GM18868 (cell line): Measurements from ENCODE around the gene NRP2.

Experiments
- ATAC-seq: cut with Tn5 transposase; IDR thresholded peaks from one replicate; pipeline ENCODE4 v1.9.1; 2021; ENCODE audit warnings: mild to moderate bottlenecking, moderate library complexity; ENCODE audit not compliant: unreplicated experiment

The NRP2 gene

GRCh38 chr2:205751569-205752031 lies 69.3 kb downstream of the NRP2 start:
- ATAC-seq: no peak

- ATAC-seq: no peak
These were observed 70.1 kb downstream of the NRP2 start for GRCh38 chr2:205752296-205752820.

- ATAC-seq: no peak
These were observed 70.6 kb downstream of the NRP2 start for GRCh38 chr2:205752924-205753323.

- ATAC-seq: no peak
These were observed 72.1 kb downstream of the NRP2 start for GRCh38 chr2:205754285-205754923.

GRCh38 chr2:205754924-205755321 lies 72.6 kb downstream of the NRP2 start:
- ATAC-seq: no peak

- no peak for ATAC-seq
These were observed 73.6 kb downstream of the NRP2 start for GRCh38 chr2:205755923-205756322.

GRCh38 chr2:205757271-205757670 lies 75.0 kb downstream of the NRP2 start:
- no peak for ATAC-seq

- ATAC-seq: no peak
These were observed 75.8 kb downstream of the NRP2 start for GRCh38 chr2:205758051-205758450.

GRCh38 chr2:205758500-205758899 lies 76.2 kb downstream of the NRP2 start:
- no peak for ATAC-seq

GRCh38 chr2:205759257-205759656 lies 77.0 kb downstream of the NRP2 start:
- no peak for ATAC-seq

GRCh38 chr2:205759732-205760131 lies 77.4 kb downstream of the NRP2 start:
- no peak for ATAC-seq

- ATAC-seq: no peak
These were observed 77.9 kb downstream of the NRP2 start for GRCh38 chr2:205760157-205760556.

- no peak for ATAC-seq
These were observed 79.1 kb downstream of the NRP2 start for GRCh38 chr2:205761421-205761820.

GRCh38 chr2:205762881-205763280 lies 80.6 kb downstream of the NRP2 start:
- ATAC-seq: no peak

- ATAC-seq: no peak
These were observed 81.5 kb downstream of the NRP2 start for GRCh38 chr2:205763708-205764211.

- ATAC-seq: no peak
These were observed 82.0 kb downstream of the NRP2 start for GRCh38 chr2:205764270-205764746.

GRCh38 chr2:205765151-205765550 lies 82.8 kb downstream of the NRP2 start:
- ATAC-seq: no peak

- ATAC-seq: peak; percentile 65
These were observed 84.6 kb downstream of the NRP2 start for GRCh38 chr2:205766779-205767359.

GRCh38 chr2:205767617-205768016 lies 85.3 kb downstream of the NRP2 start:
- no peak for ATAC-seq

GRCh38 chr2:205768341-205768740 lies 86.0 kb downstream of the NRP2 start:
- ATAC-seq: no peak

GRCh38 chr2:205768815-205769494 lies 86.7 kb downstream of the NRP2 start:
- no peak for ATAC-seq

GRCh38 chr2:205769495-205769850 lies 87.2 kb downstream of the NRP2 start:
- no peak for ATAC-seq
